H1 (cell line): ENCODE data around the gene TMEM108.

Source experiments
- ASH2L ChIP-seq: fragments of 200-600, 300-600 bp; sonication (generic); IDR thresholded peaks from one replicate; pipeline ENCODE4 v1.7.1; 2017; ENCODE audit warnings: low read length
- CHD1 ChIP-seq: IDR thresholded peaks from 2 replicates; pipeline ENCODE4 v1.6.1; 2012; ENCODE audit warnings: low read depth, low read length, improper control_type of control experiment
- CTBP2 ChIP-seq: IDR thresholded peaks from 2 replicates; pipeline ENCODE4 v1.7.0; 2011; ENCODE audit warnings: borderline replicate concordance, mild to moderate bottlenecking, moderate library complexity, mixed read lengths, low read length; ENCODE audit not compliant: insufficient read depth, insufficient read length
- CTCF ChIP-seq, 3 experiments: IDR thresholded peaks; 1 replicate in 2 of 3; 2 replicates in 1 of 3; pipeline versions ENCODE4 v1.5.1 to v1.6.1; 2011; ENCODE audit warnings: low read length in 3 of 3, mild to moderate bottlenecking in 3 of 3, inconsistent platforms in 2 of 3, low read depth in 1 of 3, moderate library complexity in 1 of 3; ENCODE audit not compliant: insufficient read depth in 1 of 3; ENCODE audit errors: control extremely low read depth in 1 of 3
- EP300 ChIP-seq, 2 experiments: IDR thresholded peaks; 1 replicate in 1 of 2; 2 replicates in 1 of 2; pipeline ENCODE4 v1.6.1; 2011 to 2012; ENCODE audit warnings: low read depth in 2 of 2, low read length in 2 of 2, mild to moderate bottlenecking in 2 of 2, borderline replicate concordance in 1 of 2, inconsistent platforms in 1 of 2, moderate library complexity in 1 of 2
- HDAC2 ChIP-seq, 2 experiments: fragments of 300-600 bp in 1 of 2; sonication (generic) in 1 of 2; IDR thresholded peaks; 2 replicates each; pipeline ENCODE4 v1.6.1; 2011 to 2012; ENCODE audit warnings: low read depth in 2 of 2, low read length in 2 of 2, mild to moderate bottlenecking in 2 of 2, moderate library complexity in 2 of 2, borderline replicate concordance in 1 of 2, inconsistent platforms in 1 of 2
- NRF1 ChIP-seq: IDR thresholded peaks from 2 replicates; pipeline ENCODE4 v1.6.1; 2011; ENCODE audit warnings: mild to moderate bottlenecking, low read depth, low read length, improper control_type of control experiment
- POLR2A ChIP-seq, 2 experiments: IDR thresholded peaks; 1 replicate in 1 of 2; 2 replicates in 1 of 2; pipeline ENCODE4 v1.6.1; 2011; ENCODE audit warnings: low read depth in 2 of 2, low read length in 2 of 2, mild to moderate bottlenecking in 2 of 2; ENCODE audit errors: control extremely low read depth in 1 of 2
- POLR2AphosphoS5 ChIP-seq: IDR thresholded peaks from 2 replicates; pipeline ENCODE4 v1.6.1; 2011; ENCODE audit warnings: low read depth, low read length
- SIN3A ChIP-seq, 2 experiments: IDR thresholded peaks in 1 of 2; conservative IDR thresholded peaks in 1 of 2; 2 replicates each; pipeline ENCODE4 v1.6.1; 2011 to 2012; ENCODE audit warnings: low read length in 2 of 2, improper control_type of control experiment in 1 of 2, low read depth in 1 of 2, mild to moderate bottlenecking in 1 of 2
- SP1 ChIP-seq: IDR thresholded peaks from 2 replicates; pipeline ENCODE4 v1.6.1; 2011; ENCODE audit warnings: low read depth, low read length

- TF ChIP-seq NRF1 (no peak), CTCF (IDR thresholded peaks at IDR 0.05; ENCODE audit: control extremely low read depth in 1 of 3, insufficient read depth in 1 of 3, low read depth in 1 of 3, low read length in 3 of 3) (no peak), CHD1 (no peak), EP300 (IDR thresholded peaks at IDR 0.05; ENCODE audit: borderline replicate concordance in 1 of 2, low read depth in 2 of 2, low read length in 2 of 2) (no peak), SP1 (no peak), HDAC2 (IDR thresholded peaks at IDR 0.05; ENCODE audit: borderline replicate concordance in 1 of 2, low read depth in 2 of 2, low read length in 2 of 2) (no peak), CTBP2 (no peak), ASH2L (no peak), POLR2AphosphoS5 (no peak), POLR2A (IDR thresholded peaks at IDR 0.05; ENCODE audit: control extremely low read depth in 1 of 2, low read depth in 2 of 2, low read length in 2 of 2) (no peak), SIN3A (conservative IDR thresholded peaks at IDR 0.05 in 1 of 2, IDR thresholded peaks at IDR 0.05 in 1 of 2; ENCODE audit: low read depth in 1 of 2, low read length in 2 of 2) (no peak)
Observed at GRCh38 chr3:133054586-133054985, 16.4 kb downstream of the TMEM108 start.
